ENCODE measurements around the gene PATE3. TPM values are rescaled to one million over a fixed set of nuclear protein-coding genes. Genes with fewer than 3 reads are reported as not detected.

PATE3 gene
- total and polyA plus RNA-seq, 2 experiments from 2014 or later, result not detected

- TF ChIP-seq, protein P1, sequence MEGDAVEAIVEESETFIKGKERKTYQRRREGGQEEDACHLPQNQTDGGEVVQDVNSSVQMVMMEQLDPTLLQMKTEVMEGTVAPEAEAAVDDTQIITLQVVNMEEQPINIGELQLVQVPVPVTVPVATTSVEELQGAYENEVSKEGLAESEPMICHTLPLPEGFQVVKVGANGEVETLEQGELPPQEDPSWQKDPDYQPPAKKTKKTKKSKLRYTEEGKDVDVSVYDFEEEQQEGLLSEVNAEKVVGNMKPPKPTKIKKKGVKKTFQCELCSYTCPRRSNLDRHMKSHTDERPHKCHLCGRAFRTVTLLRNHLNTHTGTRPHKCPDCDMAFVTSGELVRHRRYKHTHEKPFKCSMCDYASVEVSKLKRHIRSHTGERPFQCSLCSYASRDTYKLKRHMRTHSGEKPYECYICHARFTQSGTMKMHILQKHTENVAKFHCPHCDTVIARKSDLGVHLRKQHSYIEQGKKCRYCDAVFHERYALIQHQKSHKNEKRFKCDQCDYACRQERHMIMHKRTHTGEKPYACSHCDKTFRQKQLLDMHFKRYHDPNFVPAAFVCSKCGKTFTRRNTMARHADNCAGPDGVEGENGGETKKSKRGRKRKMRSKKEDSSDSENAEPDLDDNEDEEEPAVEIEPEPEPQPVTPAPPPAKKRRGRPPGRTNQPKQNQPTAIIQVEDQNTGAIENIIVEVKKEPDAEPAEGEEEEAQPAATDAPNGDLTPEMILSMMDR (IDR thresholded peaks at IDR 0.05; ENCODE audit: low read depth, low read length), result no peak
- no peak for DNase-seq (ENCODE audit: low read depth in 1 of 2, low spot score in 1 of 2)
These were observed 45.1 kb downstream of the PATE3 start, which contains the start of gene PATE4 for GRCh38 chr11:125833016-125833415. Gene PATE4 (plus strand): TSS chr11:125833316. CDS start chr11:125833360, 44 bp downstream.

GRCh38 chr11:125835748-125836147, 47.8 kb downstream of the PATE3 start:
- H3K36me3 ChIP-seq, result no peaks in the 10 kb centered on the region
- H3K27ac ChIP-seq, result no peak overlapping the region
- no peaks in the 10 kb centered on the region for H3K27me3 ChIP-seq
- TF ChIP-seq, protein P1 (IDR thresholded peaks at IDR 0.05; ENCODE audit: low read depth, low read length), result no peak
- H3K9me3 ChIP-seq (ENCODE audit: low read depth), result no peaks in the 10 kb centered on the region
- no peak overlapping the region for H3K4me3 ChIP-seq
- no peaks in the 10 kb centered on the region for H3K4me1 ChIP-seq (ENCODE audit: low read depth)
- no peak for DNase-seq (ENCODE audit: low read depth in 1 of 2, low spot score in 1 of 2)

More at GRCh38 chr11:125833016-125833415, 45.1 kb downstream of the PATE3 start, which contains the start of gene PATE4:
- Histone ChIP-seq H3K27me3 (no peaks in the 10 kb centered on the region), H3K4me1 (ENCODE audit: low read depth) (no peaks in the 10 kb centered on the region), H3K27ac (no peak within 1 kb of the TSS), H3K9me3 (ENCODE audit: low read depth) (no peaks in the 10 kb centered on the region), H3K36me3 (no peaks in the 10 kb centered on the region), H3K4me3 (no peak within 1 kb of the TSS)

Other genes with a start within 250 kb of the PATE3 start
- gene EI24, start 218.7 kb upstream of the PATE3 start, total RNA-seq, result 96.7 and 128 TPM in 2 replicates
- gene EI24, start 218.7 kb upstream of the PATE3 start, polyA plus RNA-seq, result 124 and 157 TPM in 2 replicates
- 65.5 and 78.5 TPM in 2 replicates for gene STT3A, start 195.3 kb upstream of the PATE3 start, total RNA-seq
- 117 and 130 TPM in 2 replicates for gene STT3A, start 195.3 kb upstream of the PATE3 start, polyA plus RNA-seq
- 12.6 and 19.1 TPM in 2 replicates for gene CHEK1, start 163.0 kb upstream of the PATE3 start, total RNA-seq
- 11.4 and 15.6 TPM in 2 replicates for gene CHEK1, start 163.0 kb upstream of the PATE3 start, polyA plus RNA-seq
- not detected in 2 replicates for gene ACRV1, start 107.3 kb upstream of the PATE3 start, total RNA-seq
- gene ACRV1, start 107.3 kb upstream of the PATE3 start, polyA plus RNA-seq, result 0.16 and 0.30 TPM in 2 replicates
- gene PATE1, start 41.8 kb upstream of the PATE3 start, total RNA-seq, result not detected in 2 replicates
- gene PATE1, start 41.8 kb upstream of the PATE3 start, polyA plus RNA-seq, result not detected in 2 replicates
- gene PATE2, start 9.3 kb upstream of the PATE3 start, total RNA-seq, result 0.11 TPM in 1 of 2 replicates, not detected in the other
- not detected in 2 replicates for gene PATE2, start 9.3 kb upstream of the PATE3 start, polyA plus RNA-seq
- gene PATE4, start 45.2 kb downstream of the PATE3 start, total RNA-seq, result not detected in 2 replicates
- not detected in 2 replicates for gene PATE4, start 45.2 kb downstream of the PATE3 start, polyA plus RNA-seq
- 2.2 and 3.3 TPM in 2 replicates for gene HYLS1, start 99.5 kb downstream of the PATE3 start, total RNA-seq
- gene HYLS1, start 99.5 kb downstream of the PATE3 start, polyA plus RNA-seq, result 4.8 and 5.3 TPM in 2 replicates
- 10.1 and 11.4 TPM in 2 replicates for gene PUS3, start 115.1 kb downstream of the PATE3 start, total RNA-seq
- 13.0 and 15.2 TPM in 2 replicates for gene PUS3, start 115.1 kb downstream of the PATE3 start, polyA plus RNA-seq
- 4.9 and 7.5 TPM in 2 replicates for gene DDX25, start 116.4 kb downstream of the PATE3 start, total RNA-seq
- 6.1 and 18.9 TPM in 2 replicates for gene DDX25, start 116.4 kb downstream of the PATE3 start, polyA plus RNA-seq
- not detected in 2 replicates for gene VSIG10L2, start 157.9 kb downstream of the PATE3 start, total RNA-seq
- not detected in 2 replicates for gene VSIG10L2, start 157.9 kb downstream of the PATE3 start, polyA plus RNA-seq